Activated naive CD4-positive, alpha-beta T cell treated with anti-CD3 and anti-CD28 coated beads, Interleukin-2, amount 10 ng/mL, durations not matched to agents 5 hours and 36 hours (primary cell): ENCODE data around the gene KAT7. TPM values are rescaled to one million over a fixed set of nuclear protein-coding genes. Genes with fewer than 3 reads are reported as not detected.

Source experiments
- total RNA-seq, 2 experiments: library from RNA; stranded (reverse); gene quantifications; one replicate each; pipeline ENCODE4 v1.2.3, GENCODE V29; 2021

The KAT7 gene
- 10 to 100 TPM; 72.6 to 73.2 TPM for total RNA-seq

GRCh38 chr17:49788478-49789242 is at the start of gene KAT7:
Gene KAT7, plus strand, starts transcription at chr17:49788681. Its CDS starts 154 bp downstream, at chr17:49788835.

GRCh38 chr17:49763735-49764558 is 24.5 kb upstream of the KAT7 start, which contains the start of gene FAM117A:
Gene FAM117A, minus strand, starts transcription at chr17:49764131. Its CDS starts 44 bp downstream, at chr17:49764087.

GRCh38 chr17:49848019-49848473 is 59.6 kb downstream of the KAT7 start, which contains the start of gene TAC4:
Gene TAC4, minus strand, starts transcription at chr17:49848069. Its CDS starts 52 bp downstream, at chr17:49848017.

Other genes with a start within 250 kb of the KAT7 start
- not detected for gene NXPH3, start 212.8 kb upstream of the KAT7 start, total RNA-seq
- gene SPOP, start 110.6 kb upstream of the KAT7 start, total RNA-seq, result 10 to 100 TPM; 62.3 to 63.4 TPM
- 10 to 100 TPM; 42.9 to 47.6 TPM for gene SLC35B1, start 80.7 kb upstream of the KAT7 start, total RNA-seq
- gene FAM117A, start 24.6 kb upstream of the KAT7 start, total RNA-seq, result 10 to 100 TPM; 40.3 to 41.0 TPM
- gene TAC4, start 59.4 kb downstream of the KAT7 start, total RNA-seq, result not detected
- under 1 TPM; 0.18 to 0.24 TPM for gene DLX4, start 180.5 kb downstream of the KAT7 start, total RNA-seq
- not detected for gene DLX3, start 206.5 kb downstream of the KAT7 start, total RNA-seq